ENCODE data around the gene KCNJ4.

KCNJ4 gene

DNA sequence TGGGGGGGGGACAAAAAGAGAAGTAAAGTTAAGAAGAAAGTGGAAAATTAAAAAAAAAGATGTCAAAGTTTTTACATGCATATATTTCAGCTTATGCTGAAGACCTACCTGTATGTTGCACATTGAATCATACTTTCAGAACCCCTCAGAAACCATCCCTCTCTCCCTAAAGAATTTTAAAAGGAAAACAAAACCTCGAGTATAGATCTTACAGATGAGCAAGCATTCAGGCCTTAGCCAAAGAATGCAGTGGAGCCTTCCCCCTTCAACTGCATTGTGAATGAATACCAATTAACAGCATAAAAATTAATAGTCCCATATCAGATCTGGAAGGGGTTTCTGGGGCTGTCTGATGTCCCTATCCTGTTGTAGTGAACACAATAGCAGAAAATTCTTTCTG is 29.2 kb upstream of the KCNJ4 start:
- H3K4me3 ChIP-seq (ENCODE audit: low read length): no peak overlapping the region
- no peak for DNase-seq (ENCODE audit: low read depth)
- TF ChIP-seq, protein P1, sequence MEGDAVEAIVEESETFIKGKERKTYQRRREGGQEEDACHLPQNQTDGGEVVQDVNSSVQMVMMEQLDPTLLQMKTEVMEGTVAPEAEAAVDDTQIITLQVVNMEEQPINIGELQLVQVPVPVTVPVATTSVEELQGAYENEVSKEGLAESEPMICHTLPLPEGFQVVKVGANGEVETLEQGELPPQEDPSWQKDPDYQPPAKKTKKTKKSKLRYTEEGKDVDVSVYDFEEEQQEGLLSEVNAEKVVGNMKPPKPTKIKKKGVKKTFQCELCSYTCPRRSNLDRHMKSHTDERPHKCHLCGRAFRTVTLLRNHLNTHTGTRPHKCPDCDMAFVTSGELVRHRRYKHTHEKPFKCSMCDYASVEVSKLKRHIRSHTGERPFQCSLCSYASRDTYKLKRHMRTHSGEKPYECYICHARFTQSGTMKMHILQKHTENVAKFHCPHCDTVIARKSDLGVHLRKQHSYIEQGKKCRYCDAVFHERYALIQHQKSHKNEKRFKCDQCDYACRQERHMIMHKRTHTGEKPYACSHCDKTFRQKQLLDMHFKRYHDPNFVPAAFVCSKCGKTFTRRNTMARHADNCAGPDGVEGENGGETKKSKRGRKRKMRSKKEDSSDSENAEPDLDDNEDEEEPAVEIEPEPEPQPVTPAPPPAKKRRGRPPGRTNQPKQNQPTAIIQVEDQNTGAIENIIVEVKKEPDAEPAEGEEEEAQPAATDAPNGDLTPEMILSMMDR (conservative IDR thresholded peaks at IDR 0.05; ENCODE audit: low read depth, low read length): no peak

DNA sequence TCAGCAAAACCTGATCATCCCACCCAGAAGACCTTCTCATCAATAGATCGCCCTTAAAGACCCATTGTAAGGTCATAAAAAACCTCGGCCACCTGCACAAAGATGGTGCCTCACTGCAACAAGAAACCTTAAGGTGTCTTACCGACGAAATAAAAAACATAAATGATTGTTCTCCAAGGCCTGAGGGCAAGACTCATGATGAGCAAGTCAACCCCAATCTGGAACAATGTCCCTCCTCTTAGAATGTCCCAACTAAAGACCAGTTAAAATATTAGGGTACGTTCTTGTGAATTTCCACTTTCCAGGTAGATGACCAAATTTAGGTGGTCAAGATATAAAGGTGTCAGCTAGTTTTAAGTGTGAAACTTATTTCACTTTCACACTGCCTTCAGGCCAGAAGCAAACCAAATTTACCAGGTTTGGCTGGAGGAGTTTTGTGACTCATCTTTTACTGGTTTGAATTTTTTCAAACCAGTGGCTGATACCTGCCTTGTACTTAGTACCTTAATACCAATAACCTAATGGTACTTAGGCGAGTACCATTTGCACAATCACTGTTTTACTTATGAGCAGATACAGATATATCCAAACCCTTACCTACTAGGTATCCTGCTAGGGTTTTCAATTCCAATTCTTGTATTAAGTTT is 27.8 kb upstream of the KCNJ4 start:
- no peak overlapping the region for H3K4me3 ChIP-seq (ENCODE audit: low read length)
- no peak for DNase-seq (ENCODE audit: low read depth)
- TF ChIP-seq, protein P1 (conservative IDR thresholded peaks at IDR 0.05; ENCODE audit: low read depth, low read length): no peak

DNA sequence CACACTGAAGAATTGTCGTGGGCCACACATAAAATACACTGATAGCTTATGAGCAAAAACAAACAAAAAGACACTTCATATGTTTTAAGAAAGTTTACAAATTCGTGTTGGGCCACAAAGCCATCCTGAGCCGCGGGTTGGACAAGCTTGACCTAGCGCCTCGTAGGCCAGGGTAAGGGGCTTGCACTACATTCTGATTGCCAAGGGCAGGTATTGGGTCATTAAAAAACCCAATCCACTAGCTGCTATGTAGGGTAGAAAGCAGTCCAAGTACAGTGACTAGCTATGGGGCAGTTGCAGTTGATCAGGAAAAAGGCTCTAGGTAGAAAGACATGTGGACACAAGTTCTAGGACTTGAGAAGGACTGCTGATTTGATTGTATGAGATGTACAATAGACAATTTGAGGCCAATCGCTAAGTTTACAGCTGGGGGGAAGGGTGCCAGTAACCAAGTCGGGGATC is 26.9 kb upstream of the KCNJ4 start:
- H3K4me3 ChIP-seq (ENCODE audit: low read length): no peak overlapping the region
- TF ChIP-seq, protein P1 (conservative IDR thresholded peaks at IDR 0.05; ENCODE audit: low read depth, low read length): no peak
- no peak for DNase-seq (ENCODE audit: low read depth)

DNA sequence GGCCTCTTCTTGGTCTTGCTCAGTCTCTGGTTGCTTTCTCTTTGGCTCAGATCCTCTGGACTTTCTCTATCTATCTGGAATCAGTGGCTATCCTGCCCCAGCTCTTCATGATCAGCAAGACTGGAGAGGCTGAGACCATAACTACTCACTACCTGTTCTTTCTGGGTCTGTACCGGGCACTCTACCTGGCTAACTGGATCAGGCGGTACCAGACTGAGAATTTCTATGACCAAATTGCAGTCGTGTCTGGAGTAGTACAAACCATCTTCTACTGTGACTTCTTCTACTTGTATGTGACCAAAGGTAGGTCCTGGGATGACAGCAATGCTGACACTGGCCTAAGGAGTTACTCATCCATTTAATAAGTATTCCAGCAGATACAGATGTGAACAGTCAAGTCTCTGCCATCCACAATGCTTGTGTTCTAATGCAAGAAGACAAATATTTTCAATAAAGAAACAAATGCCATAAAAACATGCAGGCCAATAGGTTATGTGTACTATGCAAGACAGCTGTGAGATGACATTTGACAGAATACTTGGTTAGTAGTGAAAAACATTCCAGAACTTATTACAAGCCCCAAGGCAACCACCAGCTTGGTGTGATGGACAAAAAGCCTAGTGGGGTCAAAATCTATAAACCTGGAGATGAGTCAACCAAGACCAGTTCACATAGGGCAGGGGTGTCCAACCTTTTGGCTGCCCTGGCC is 26.3 kb upstream of the KCNJ4 start:
- H3K4me3 ChIP-seq (ENCODE audit: low read length): no peak overlapping the region
- TF ChIP-seq, protein P1 (conservative IDR thresholded peaks at IDR 0.05; ENCODE audit: low read depth, low read length): no peak
- no peak for DNase-seq (ENCODE audit: low read depth)

DNA sequence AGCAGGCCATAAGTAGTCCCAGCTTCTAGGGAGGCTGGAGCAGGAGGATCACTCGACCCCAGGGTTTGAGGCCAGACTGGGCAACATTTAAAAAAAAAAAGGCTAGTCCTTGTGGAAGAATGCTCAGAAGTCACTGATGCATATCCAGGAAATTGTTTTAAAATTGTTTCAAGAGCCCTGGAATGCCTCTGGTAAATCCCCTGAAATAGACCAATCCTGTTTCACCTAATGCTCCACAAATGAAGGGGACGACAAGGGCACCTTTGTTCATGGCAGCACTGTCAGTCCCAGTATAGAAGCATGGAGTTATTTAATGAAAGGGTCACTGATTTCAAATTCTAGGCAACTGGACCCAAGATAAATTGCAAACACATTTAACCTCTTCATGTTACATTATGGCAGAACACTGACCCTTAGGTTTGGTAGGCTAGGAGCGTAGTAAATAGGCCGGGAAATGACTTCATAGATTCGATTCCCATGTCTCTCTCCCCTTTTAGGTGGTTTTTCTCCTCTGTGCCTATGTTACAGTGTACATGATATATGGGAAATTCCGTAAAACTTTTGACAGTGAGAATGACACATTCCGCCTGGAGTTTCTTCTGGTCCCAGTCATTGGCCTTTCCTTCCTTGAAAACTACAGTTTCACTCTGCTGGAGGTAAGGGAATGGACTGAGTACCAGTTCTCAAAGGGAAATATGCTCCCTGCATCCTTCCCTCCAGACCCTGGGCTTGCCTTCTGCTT is 24.3 kb upstream of the KCNJ4 start:
- H3K4me3 ChIP-seq (ENCODE audit: low read length): no peak overlapping the region
- TF ChIP-seq, protein P1 (conservative IDR thresholded peaks at IDR 0.05; ENCODE audit: low read depth, low read length): no peak
- no peak for DNase-seq (ENCODE audit: low read depth)

DNA sequence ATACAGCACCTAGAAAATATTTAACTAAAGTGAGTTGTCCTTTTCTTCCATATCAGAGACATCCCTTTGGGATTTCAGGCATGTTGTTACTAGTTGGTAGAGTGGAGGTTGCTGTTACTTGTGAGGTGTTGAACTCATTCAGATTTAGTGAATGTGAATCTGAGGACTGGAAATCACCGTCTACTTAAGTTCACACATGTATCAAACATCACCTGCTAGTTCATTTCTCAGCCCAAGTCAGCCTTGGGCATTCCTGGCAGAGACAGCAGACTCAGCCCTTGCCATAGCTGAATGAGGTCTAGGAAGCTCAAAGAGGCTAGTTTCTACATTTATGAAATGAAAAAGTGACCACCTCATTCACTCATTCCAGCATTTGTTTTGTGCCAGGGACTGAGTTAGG is 22.6 kb upstream of the KCNJ4 start:
- TF ChIP-seq, protein P1 (conservative IDR thresholded peaks at IDR 0.05; ENCODE audit: low read depth, low read length): no peak
- no peak for DNase-seq (ENCODE audit: low read depth)
- no peak overlapping the region for H3K4me3 ChIP-seq (ENCODE audit: low read length)

All from retinal pigment epithelial cell (primary cell).